B cell (primary cell): ENCODE data around the gene GMPPA. TPM values are rescaled to one million over a fixed set of nuclear protein-coding genes. Genes with fewer than 3 reads are reported as not detected.

Source experiments
- ATAC-seq: fragments of 200-7000 bp; cut with Tn5 transposase; one replicate; pipeline ENCODE4 v1.10.0; 2021; ENCODE audit warnings: low read depth, mild to moderate bottlenecking, moderate number of reproducible peaks, moderate library complexity
- CTCF ChIA-PET: fragments of 350-600 bp; sonication (Branson Sonifier 250); formaldehyde crosslinking; loops from one replicate; lab custom pipeline; 2021; ENCODE audit warnings: antibody characterized with exemption, inconsistent platforms; lab: Charles Lee
- POLR2A ChIA-PET: fragments of 350-600 bp; sonication (Branson Sonifier 250); formaldehyde crosslinking; loops from one replicate; lab custom pipeline; 2021; ENCODE audit warnings: antibody characterized with exemption; lab: Charles Lee
- DNase-seq: peaks from one replicate; pipeline ENCODE4 v3.0.0; 2013
- H2AFZ ChIP-seq: 2 replicates; pipeline ENCODE4 v1.6.1; 2012; ENCODE audit warnings: mild to moderate bottlenecking, low read depth, low read length; ENCODE audit not compliant: insufficient read depth, poor library complexity, severe bottlenecking
- H3K27ac ChIP-seq, 2 donors: 1 replicate in 1 of 2; 2 replicates in 1 of 2; pipeline ENCODE4 v1.5.1; 2012 to 2013; ENCODE audit warnings: low read length in 2 of 2, mild to moderate bottlenecking in 2 of 2, moderate library complexity in 1 of 2
- H3K27me3 ChIP-seq, 4 experiments: fragments of 200-600 bp in 1 of 4; sonication (generic) in 1 of 4; replicated peaks in 1 of 4; 1 replicate in 2 of 4; 2 replicates in 2 of 4; pipeline versions ENCODE4 v1.6.1 to v1.7.0; 2013 to 2016; ENCODE audit warnings: low read length in 3 of 4, mild to moderate bottlenecking in 2 of 4, mixed read lengths in 1 of 4, moderate library complexity in 1 of 4; ENCODE audit not compliant: insufficient read depth in 4 of 4, control insufficient read depth in 3 of 4; ENCODE audit errors: control extremely low read depth in 1 of 4
- H3K36me3 ChIP-seq, 2 experiments: replicated peaks in 1 of 2; 1 replicate in 1 of 2; 2 replicates in 1 of 2; pipeline versions ENCODE4 v1.6.1 to v1.7.1; 2013; ENCODE audit warnings: low read length in 1 of 2; ENCODE audit not compliant: insufficient read depth in 2 of 2, control insufficient read depth in 1 of 2; ENCODE audit errors: control extremely low read depth in 1 of 2, extremely low read depth in 1 of 2
- H3K4me1 ChIP-seq, 2 donors: fragments of 200-600 bp in 1 of 2; sonication (generic) in 1 of 2; 1 replicate in 1 of 2; 2 replicates in 1 of 2; pipeline versions ENCODE4 v1.5.1 to v1.6.1; 2013 to 2017; ENCODE audit warnings: low read length in 2 of 2; ENCODE audit not compliant: control insufficient read depth in 2 of 2, insufficient read depth in 2 of 2
- H3K4me2 ChIP-seq: replicated peaks from 2 replicates; pipeline ENCODE3; 2012; ENCODE audit warnings: mild to moderate bottlenecking, low read depth, low read length; ENCODE audit not compliant: poor library complexity, severe bottlenecking
- H3K4me3 ChIP-seq, 5 experiments: fragments of 200-600 bp in 1 of 5; sonication (generic) in 1 of 5; 1 replicate in 3 of 5; 2 replicates in 2 of 5; pipeline versions ENCODE4 v1.5.1 to v1.7.0; 2011 to 2016; ENCODE audit warnings: low read length in 4 of 5, mild to moderate bottlenecking in 4 of 5, low read depth in 2 of 5, control low read depth in 1 of 5, moderate library complexity in 1 of 5; ENCODE audit not compliant: insufficient read depth in 1 of 5; ENCODE audit errors: control extremely low read depth in 1 of 5, extremely low read depth in 1 of 5
- H3K79me2 ChIP-seq: fragments of 200-600 bp; sonication (generic); one replicate; pipeline ENCODE4 v1.6.0; 2016; ENCODE audit warnings: low read length; ENCODE audit not compliant: control insufficient read depth, insufficient read depth
- H3K9ac ChIP-seq: fragments of 200-600 bp; sonication (generic); 2 replicates; pipeline ENCODE4 v1.6.1; 2017; ENCODE audit warnings: mild to moderate bottlenecking, low read length, moderate library complexity
- H3K9me3 ChIP-seq, 3 donors: one replicate each; pipeline versions ENCODE4 v1.6.1 to v1.7.1; 2013; ENCODE audit warnings: low read length in 2 of 3; ENCODE audit not compliant: control insufficient read depth in 2 of 3, insufficient read depth in 1 of 3; ENCODE audit errors: control extremely low read depth in 1 of 3
- H4K20me1 ChIP-seq: 2 replicates; pipeline ENCODE4 v1.6.0; 2012; ENCODE audit warnings: mild to moderate bottlenecking, low read length; ENCODE audit not compliant: insufficient read depth, control insufficient read depth, poor library complexity, severe bottlenecking
- H3K27ac Mint-ChIP-seq: one replicate; pipeline ENCODE4 v1.8.0; 2021; ENCODE audit warnings: mixed read lengths
- H3K27me3 Mint-ChIP-seq: one replicate; pipeline ENCODE4 v1.8.0; 2021; ENCODE audit warnings: mixed read lengths
- H3K4me1 Mint-ChIP-seq: one replicate; pipeline ENCODE4 v1.8.0; 2021; ENCODE audit warnings: mixed read lengths
- H3K4me3 Mint-ChIP-seq: one replicate; pipeline ENCODE4 v1.8.0; 2021; ENCODE audit warnings: mixed read lengths
- H3K9me3 Mint-ChIP-seq: one replicate; pipeline ENCODE4 v1.8.0; 2022; ENCODE audit warnings: mixed read lengths; ENCODE audit not compliant: insufficient read depth
- CTCF ChIP-seq: fragments of 200-600 bp; IDR thresholded peaks from one replicate; pipeline ENCODE4 v1.8.0; 2022; ENCODE audit warnings: antibody characterized with exemption, mild to moderate bottlenecking
- EZH2 ChIP-seq: IDR thresholded peaks from 2 replicates; pipeline ENCODE4 v1.6.1; 2012; ENCODE audit warnings: borderline replicate concordance, low read depth, mild to moderate bottlenecking, moderate library complexity, low read length; ENCODE audit not compliant: insufficient read depth, poor library complexity, severe bottlenecking
- WGBS: methylation state at CpG from one replicate; pipeline ENCODE4 v1.1.5; 2013; ENCODE audit warnings: missing lambda C conversion rate; ENCODE audit not compliant: insufficient coverage; 5-methylcytosine and 5-hydroxymethylcytosine counted together
- intact Hi-C: fragments of 100-400 bp; cut with micrococcal nuclease; formaldehyde crosslinking; loops from one replicate; pipeline ENCODE4 v1.10.0; 2022
- polyA minus RNA-seq: library from RNA; depleted of rRNA, polyadenylated mRNA; stranded (reverse); fragments of >200 nt; gene quantifications from 2 replicates; pipeline ENCODE4 v1.2.3, GENCODE V29; 2012
- polyA plus RNA-seq: library from polyadenylated mRNA; depleted of rRNA; stranded (reverse); fragments of >200 nt; gene quantifications from 2 replicates; pipeline ENCODE4 v1.2.3, GENCODE V29; 2012
- total RNA-seq, 2 donors: library from RNA; stranded (reverse); fragments of 120-200 nt in 1 of 2; gene quantifications; 1 replicate in 1 of 2; 2 replicates in 1 of 2; pipeline versions ENCODE4 v1.2.3 to v1.2.4, GENCODE V29; 2013 to 2022

GMPPA gene
- total RNA-seq = 27.8 and 32.0 TPM in 2 replicates
- 26.2 TPM for total RNA-seq (2013)
- 67.9 and 68.8 TPM in 2 replicates for polyA plus RNA-seq
- 29.2 and 33.9 TPM in 2 replicates for polyA minus RNA-seq

GRCh38 chr2:219498280-219499057, at the start of gene GMPPA:
GMPPA (plus strand) TSS chr2:219498891; CDS start chr2:219499976, 1,085 bp downstream.
- Mint-ChIP-seq H3K27ac (peak within 1 kb of the TSS; percentile 87), H3K9me3 (no peaks in the 10 kb centered on the region), H3K4me3 (peak within 1 kb of the TSS; percentile 93), H3K4me1 (peaks cover 32% of the 10 kb centered on the region), H3K27me3 (peaks cover 33% of the 10 kb centered on the region)
- H3K4me2 ChIP-seq = peak within 1 kb of the TSS; percentile 98
- peak within 1 kb of the TSS; percentile 97 for H2AFZ ChIP-seq
- ChIA-PET POLR2A (interaction anchor here (0.8 to 2.8 kb wide), 2 partner anchors 10 to 111 kb away, joined by 3 to 10 read pairs; partner anchors contain the start of gene DNPEP), CTCF (interaction anchor here (0.6 to 10.4 kb wide), 10 partner anchors 11 to 100 kb away, joined by 3 to 123 read pairs (median 4); partner anchors contain the start of genes ASIC4 and STK11IP)
- H3K9ac ChIP-seq = peak within 1 kb of the TSS; percentile 92
- H3K4me1 ChIP-seq = peaks cover 38% of the 10 kb centered on the region in 2 donors
- H3K27ac ChIP-seq = peak within 1 kb of the TSS in 1 of 2 donors; percentile 84
- peaks cover 19% of the 10 kb centered on the region for H3K79me2 ChIP-seq
- H3K36me3 ChIP-seq = peaks cover 0 to 4% of the 10 kb centered on the region in 2 experiments
- H3K4me3 ChIP-seq = peak within 1 kb of the TSS; percentile 65 to 90 (median 79)
- peaks cover 0 to 21% (median 0%) of the 10 kb centered on the region in 3 donors for H3K9me3 ChIP-seq
- DNase-seq = peak; percentile 94
- ATAC-seq = peak; percentile 96
- WGBS = 1% methylated on average over 44 of the region's 49 CpGs
- intact Hi-C loops = loop anchor here (1.0 to 5.0 kb wide), 6 partner anchors 45 to 1226 kb away; partner anchors contain the start of genes AAMP, CHPF, CNOT9 and CNPPD1
- H4K20me1 ChIP-seq = no peaks in the 10 kb centered on the region
- peaks cover 0 to 46% (median 23%) of the 10 kb centered on the region in 4 experiments for H3K27me3 ChIP-seq
- no peak for TF ChIP-seq CTCF
- TF ChIP-seq EZH2 = no peak

- H3K4me1 Mint-ChIP-seq = peaks cover 4% of the 10 kb centered on the region
- no peak overlapping the region for H2AFZ ChIP-seq
- ATAC-seq = no peak
- POLR2A ChIA-PET = no interaction called here
- H3K27me3 ChIP-seq = peaks cover 0 to 30% (median 13%) of the 10 kb centered on the region in 4 experiments
- H3K9me3 Mint-ChIP-seq = no peaks in the 10 kb centered on the region
- H3K4me1 ChIP-seq = peaks cover 0 to 10% of the 10 kb centered on the region in 2 donors
- no peaks in the 10 kb centered on the region for H4K20me1 ChIP-seq
- H3K36me3 ChIP-seq = no peaks in the 10 kb centered on the region
- H3K4me3 ChIP-seq = no peak overlapping the region
- no peaks in the 10 kb centered on the region for H3K9me3 ChIP-seq
- H3K4me2 ChIP-seq = no peak overlapping the region
- no peaks in the 10 kb centered on the region for H3K79me2 ChIP-seq
- H3K4me3 Mint-ChIP-seq = no peak overlapping the region
- no peak overlapping the region for H3K27ac ChIP-seq
- no peak overlapping the region for H3K27ac Mint-ChIP-seq
- H3K9ac ChIP-seq = no peak overlapping the region
- peaks cover 55% of the 10 kb centered on the region for H3K27me3 Mint-ChIP-seq
- no peak for TF ChIP-seq EZH2
- no peak for TF ChIP-seq CTCF
- DNase-seq = no peak
- intact Hi-C loops = no loop called here
- CTCF ChIA-PET = no interaction called here
- WGBS = 93% methylated on average over 3 of the region's 5 CpGs
These were observed 49.1 kb upstream of the GMPPA start for GRCh38 chr2:219449609-219450008.
